SK-N-MC (cell line): Measurements from ENCODE around the gene JPT1.
"Not testable (repeated sequence)": the region's sequence is repeated elsewhere in the genome, so short reads cannot be mapped to it uniquely, and the experiment has no call there.

Experiments
- EZH2 ChIP-seq: fragments of 200-600 bp; sonication (generic); IDR thresholded peaks from one replicate; pipeline ENCODE4 v1.6.1; 2017; ENCODE audit warnings: antibody characterized with exemption
- POLR2AphosphoS5 ChIP-seq: IDR thresholded peaks from 2 replicates; pipeline ENCODE4 v1.6.1; 2012; ENCODE audit warnings: mild to moderate bottlenecking, low read depth, low read length, borderline replicate concordance

- TF ChIP-seq EZH2, POLR2AphosphoS5: not testable (repeated sequence)
Observed at GRCh38 chr17:75132018-75133000, 22.0 kb downstream of the JPT1 start.
